H9 (cell line): ENCODE results near the gene C16orf78. TPM values are rescaled to one million over a fixed set of nuclear protein-coding genes. Genes with fewer than 3 reads are reported as not detected.

Source experiments
- DNase-seq: peaks from one replicate; pipeline ENCODE4 v3.0.0-alpha.2; 2017
- H2AFZ ChIP-seq: one replicate; pipeline ENCODE4 v1.6.1; 2013; ENCODE audit warnings: mild to moderate bottlenecking, low read length, control low read depth, moderate library complexity
- H2AK5ac ChIP-seq: 2 replicates; pipeline ENCODE4 v1.6.1; 2013; ENCODE audit warnings: low read length, control low read depth, mixed read lengths; ENCODE audit not compliant: insufficient read length
- H2BK120ac ChIP-seq: one replicate; pipeline ENCODE4 v1.6.1; 2013; ENCODE audit warnings: low read depth, mild to moderate bottlenecking, low read length, control low read depth, inconsistent platforms; ENCODE audit not compliant: poor library complexity, severe bottlenecking
- H2BK12ac ChIP-seq: 2 replicates; pipeline ENCODE4 v1.6.1; 2013; ENCODE audit warnings: low read length, control low read depth, mixed read lengths, low read depth; ENCODE audit not compliant: insufficient read length
- H2BK15ac ChIP-seq: 2 replicates; pipeline ENCODE4 v1.6.1; 2013; ENCODE audit warnings: low read depth, low read length, control low read depth
- H2BK20ac ChIP-seq: one replicate; pipeline ENCODE4 v1.6.1; 2013; ENCODE audit warnings: low read depth, mild to moderate bottlenecking, low read length, control low read depth, inconsistent platforms; ENCODE audit not compliant: poor library complexity, severe bottlenecking
- H2BK5ac ChIP-seq: 2 replicates; pipeline ENCODE4 v1.6.1; 2013; ENCODE audit warnings: low read length, control low read depth, mixed read lengths; ENCODE audit not compliant: insufficient read length
- H3K14ac ChIP-seq: 2 replicates; pipeline ENCODE4 v1.6.1; 2013; ENCODE audit warnings: low read length, control low read depth; ENCODE audit not compliant: insufficient read depth
- H3K18ac ChIP-seq: 2 replicates; pipeline ENCODE4 v1.6.1; 2013; ENCODE audit warnings: low read depth, mild to moderate bottlenecking, mixed read lengths, low read length, control low read depth; ENCODE audit not compliant: insufficient read length
- H3K23ac ChIP-seq: 2 replicates; pipeline ENCODE4 v1.6.1; 2013; ENCODE audit warnings: low read length, control low read depth, mixed read lengths, low read depth; ENCODE audit not compliant: insufficient read length
- H3K23me2 ChIP-seq: 2 replicates; pipeline ENCODE4 v1.6.1; 2013; ENCODE audit warnings: low read depth, mild to moderate bottlenecking, mixed read lengths, low read length, control low read depth; ENCODE audit not compliant: insufficient read length, poor library complexity, severe bottlenecking
- H3K27ac ChIP-seq: 2 replicates; pipeline ENCODE4 v1.5.1; 2013; ENCODE audit warnings: low read length, control low read depth, mixed read lengths, low read depth; ENCODE audit not compliant: insufficient read length
- H3K27me3 ChIP-seq: 2 replicates; pipeline ENCODE4 v1.6.1; 2013; ENCODE audit warnings: low read length, control low read depth, inconsistent platforms; ENCODE audit not compliant: insufficient read depth
- H3K4ac ChIP-seq: 2 replicates; pipeline ENCODE4 v1.6.1; 2013; ENCODE audit warnings: low read depth, mild to moderate bottlenecking, control low read depth, inconsistent platforms, low read length, moderate library complexity
- H3K4me1 ChIP-seq: 2 replicates; pipeline ENCODE4 v1.6.1; 2013; ENCODE audit warnings: low read length, control low read depth, inconsistent platforms; ENCODE audit not compliant: insufficient read depth
- H3K4me2 ChIP-seq: 2 replicates; pipeline ENCODE4 v1.6.1; 2013; ENCODE audit warnings: low read length, control low read depth, mixed read lengths; ENCODE audit not compliant: insufficient read length, insufficient read depth
- H3K56ac ChIP-seq: 2 replicates; pipeline ENCODE4 v1.6.1; 2013; ENCODE audit warnings: low read depth, mild to moderate bottlenecking, mixed read lengths, low read length, control low read depth; ENCODE audit not compliant: insufficient read length
- H3K79me1 ChIP-seq: 2 replicates; pipeline ENCODE4 v1.6.1; 2013; ENCODE audit warnings: low read depth, mild to moderate bottlenecking, moderate library complexity, low read length, control low read depth, inconsistent platforms; ENCODE audit not compliant: insufficient read depth, poor library complexity, severe bottlenecking
- H3K79me2 ChIP-seq: 2 replicates; pipeline ENCODE4 v1.6.1; 2013; ENCODE audit warnings: low read length, control low read depth, inconsistent platforms; ENCODE audit not compliant: insufficient read depth
- H3K9ac ChIP-seq: 2 replicates; pipeline ENCODE4 v1.6.1; 2013; ENCODE audit warnings: low read length, control low read depth, mixed read lengths; ENCODE audit not compliant: insufficient read length; ENCODE audit errors: extremely low read depth
- H3K9me3 ChIP-seq: one replicate; pipeline ENCODE4 v1.6.1; 2013; ENCODE audit warnings: low read depth, low read length, inconsistent platforms; ENCODE audit not compliant: control insufficient read depth
- H3T11ph ChIP-seq: one replicate; pipeline ENCODE4 v1.6.1; 2013; ENCODE audit warnings: mild to moderate bottlenecking, low read length, control low read depth, inconsistent platforms
- H4K20me1 ChIP-seq: one replicate; pipeline ENCODE4 v1.6.1; 2013; ENCODE audit not compliant: control insufficient read depth, insufficient read length, insufficient read depth
- H4K5ac ChIP-seq: 2 replicates; pipeline ENCODE4 v1.6.1; 2013; ENCODE audit warnings: low read depth, mild to moderate bottlenecking, mixed read lengths, low read length, control low read depth; ENCODE audit not compliant: insufficient read length
- H4K8ac ChIP-seq: replicated peaks from 2 replicates; pipeline ENCODE4 v1.6.1; 2013; ENCODE audit warnings: low read length, control low read depth, mixed read lengths, low read depth; ENCODE audit not compliant: insufficient read length
- H4K91ac ChIP-seq: 2 replicates; pipeline ENCODE4 v1.6.1; 2013; ENCODE audit warnings: low read depth, mild to moderate bottlenecking, moderate library complexity, mixed read lengths, low read length, control low read depth; ENCODE audit not compliant: insufficient read length
- H3K27ac Mint-ChIP-seq, 3 experiments: 2 replicates in 2 of 3; 3 replicates in 1 of 3; pipeline ENCODE4 v1.8.0; 2020 to 2021; ENCODE audit warnings: mixed read lengths in 3 of 3, mild to moderate bottlenecking in 1 of 3, moderate library complexity in 1 of 3
- H3K27me3 Mint-ChIP-seq: 2 replicates; pipeline ENCODE4 v1.8.0; 2021; ENCODE audit warnings: low read depth, mild to moderate bottlenecking, moderate library complexity, mixed read lengths
- H3K36me3 Mint-ChIP-seq, 3 experiments: 2 replicates in 2 of 3; 3 replicates in 1 of 3; pipeline ENCODE4 v1.8.0; 2020 to 2021; ENCODE audit warnings: low read depth in 3 of 3, mixed read lengths in 3 of 3; ENCODE audit not compliant: insufficient read depth in 1 of 3
- H3K4me1 Mint-ChIP-seq, 2 experiments: 2 replicates each; pipeline ENCODE4 v1.8.0; 2020; ENCODE audit warnings: mixed read lengths in 2 of 2
- H3K4me3 Mint-ChIP-seq, 2 experiments: 2 replicates in 1 of 2; 3 replicates in 1 of 2; pipeline ENCODE4 v1.8.0; 2020 to 2021; ENCODE audit warnings: mild to moderate bottlenecking in 2 of 2, mixed read lengths in 2 of 2, moderate library complexity in 1 of 2
- H3K9me3 Mint-ChIP-seq, 2 experiments: 2 replicates in 1 of 2; 3 replicates in 1 of 2; pipeline ENCODE4 v1.8.0; 2020; ENCODE audit warnings: mild to moderate bottlenecking in 2 of 2, mixed read lengths in 2 of 2, moderate library complexity in 1 of 2
- CTCF ChIP-seq: fragments of 200-600 bp; sonication (generic); conservative IDR thresholded peaks from 3 replicates; pipeline ENCODE4 v1.8.0; 2021; ENCODE audit warnings: antibody characterized with exemption, mild to moderate bottlenecking
- whole genome bisulfite sequencing: extraction: QIAGEN DNeasy Blood & Tissue Kit; methylation state at CpG from one replicate; pipeline ENCODE4 v1.1.7; 2013; ENCODE audit warnings: missing lambda C conversion rate, low lambda C conversion rate, mixed read lengths; ENCODE audit not compliant: insufficient read length; ENCODE audit errors: extremely low coverage; 5-methylcytosine and 5-hydroxymethylcytosine counted together
- total RNA-seq: library from RNA; stranded (reverse); gene quantifications from 2 replicates; pipeline ENCODE4 v1.2.1, GENCODE V29; 2021

The C16orf78 gene
- total RNA-seq, 1 experiment from 2014 or later: not detected

GRCh38 chr16:49338611-49339265 lies 34.9 kb upstream of the C16orf78 start:
- H3K79me2 ChIP-seq: no peaks in the 10 kb centered on the region
- no peak overlapping the region for H3T11ph ChIP-seq
- no peak overlapping the region for H3K18ac ChIP-seq
- H3K36me3 Mint-ChIP-seq: no peaks in the 10 kb centered on the region
- no peak overlapping the region for H2AFZ ChIP-seq
- H2BK20ac ChIP-seq: no peak overlapping the region
- H2BK12ac ChIP-seq: no peak overlapping the region
- H3K27ac Mint-ChIP-seq: no peak overlapping the region
- no peak for DNase-seq
- H3K56ac ChIP-seq: no peak overlapping the region
- no peak overlapping the region for H4K5ac ChIP-seq
- no peak overlapping the region for H2AK5ac ChIP-seq
- no peak overlapping the region for H4K91ac ChIP-seq
- no peak overlapping the region for H3K4me2 ChIP-seq
- no peak overlapping the region for H2BK15ac ChIP-seq
- WGBS: no CpG with 5 or more reads among the region's 10 CpGs
- peaks cover 13 to 23% of the 10 kb centered on the region in 2 experiments for H3K4me1 Mint-ChIP-seq
- no peaks in the 10 kb centered on the region for H3K27me3 ChIP-seq
- H3K9me3 Mint-ChIP-seq: no peaks in the 10 kb centered on the region; a peak in 1 of 5 replicates
- H4K20me1 ChIP-seq: no peaks in the 10 kb centered on the region
- no peak overlapping the region for H3K23ac ChIP-seq
- TF ChIP-seq CTCF: no peak
- no peak overlapping the region for H2BK5ac ChIP-seq
- H3K27ac ChIP-seq: no peak overlapping the region
- no peak overlapping the region for H3K4me3 Mint-ChIP-seq
- H3K4me1 ChIP-seq: no peaks in the 10 kb centered on the region
- H3K9ac ChIP-seq: no peak overlapping the region
- peaks cover 9% of the 10 kb centered on the region for H3K27me3 Mint-ChIP-seq
- no peaks in the 10 kb centered on the region for H3K9me3 ChIP-seq
- H3K14ac ChIP-seq: no peak overlapping the region
- no peak overlapping the region for H3K4ac ChIP-seq
- H4K8ac ChIP-seq: no peak overlapping the region
- H3K79me1 ChIP-seq: no peaks in the 10 kb centered on the region
- no peak overlapping the region for H2BK120ac ChIP-seq
- H3K23me2 ChIP-seq: no peaks in the 10 kb centered on the region
